Smooth muscle cell of the umbilical artery (primary cell): ENCODE data around the gene CCNE1. TPM values are rescaled to one million over a fixed set of nuclear protein-coding genes. Genes with fewer than 3 reads are reported as not detected.

ENCODE experiments used
- total RNA-seq: library from RNA; depleted of rRNA; stranded (reverse); fragments of >200 nt; gene quantifications from 2 replicates; pipeline ENCODE4 v1.2.3, GENCODE V29; 2014

CCNE1 gene
- 7.3 and 11.3 TPM in 2 replicates for total RNA-seq

GRCh38 chr19:29811125-29812079, at the start of gene CCNE1:
CCNE1 (plus strand) TSS chr19:29811991; CDS start chr19:29812556, 565 bp downstream.

Other genes starting within 250 kb of the CCNE1 start
- 51.8 and 55.2 TPM in 2 replicates for gene POP4, start 205.7 kb upstream of the CCNE1 start, total RNA-seq
- 7.3 and 8.3 TPM in 2 replicates for gene PLEKHF1, start 146.5 kb upstream of the CCNE1 start, total RNA-seq
- 23.8 and 32.8 TPM in 2 replicates for gene C19orf12, start 96.7 kb upstream of the CCNE1 start, total RNA-seq
- gene URI1, start 130.2 kb downstream of the CCNE1 start, total RNA-seq: 67.1 and 98.0 TPM in 2 replicates